ENCODE results near the gene FES.

DNA sequence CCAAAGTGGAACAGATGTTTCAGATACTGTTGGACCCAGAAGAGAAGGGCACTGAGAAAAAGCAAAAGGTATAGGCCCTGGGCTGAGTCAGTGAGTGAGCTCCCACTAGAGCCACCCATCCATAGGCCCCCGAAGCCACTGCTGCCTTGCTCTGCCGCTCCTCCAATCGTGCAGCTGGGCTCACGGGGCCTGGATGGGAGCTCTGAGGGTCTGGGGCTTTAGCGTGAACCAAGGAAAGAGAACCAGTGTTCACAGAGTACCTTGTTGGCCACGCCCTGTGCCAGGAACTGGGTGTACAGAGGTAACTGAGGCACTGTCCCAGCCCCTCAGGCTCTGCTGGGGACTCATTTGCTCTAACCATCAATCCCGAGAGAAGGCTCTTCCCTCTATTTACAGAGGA, 55.5 kb downstream of the FES start:
- no peak for TF ChIP-seq TCF12 (IDR thresholded peaks at IDR 0.05; ENCODE audit: low read depth)
- TF ChIP-seq TAF1 (IDR thresholded peaks at IDR 0.05; ENCODE audit: low read depth) = no peak
- TF ChIP-seq NFIC (IDR thresholded peaks at IDR 0.05) = no peak
- TF ChIP-seq EGR1 (IDR thresholded peaks at IDR 0.05) = no peak
- TF ChIP-seq ZBTB7A (IDR thresholded peaks at IDR 0.05; ENCODE audit: low read depth) = no peak
- no peak for TF ChIP-seq YY1 (IDR thresholded peaks at IDR 0.05; ENCODE audit: low read depth)
- no peak for TF ChIP-seq CREB1 (IDR thresholded peaks at IDR 0.05; ENCODE audit: low read depth)
- TF ChIP-seq TEAD4 (IDR thresholded peaks at IDR 0.05) = no peak
- TF ChIP-seq, protein P1, sequence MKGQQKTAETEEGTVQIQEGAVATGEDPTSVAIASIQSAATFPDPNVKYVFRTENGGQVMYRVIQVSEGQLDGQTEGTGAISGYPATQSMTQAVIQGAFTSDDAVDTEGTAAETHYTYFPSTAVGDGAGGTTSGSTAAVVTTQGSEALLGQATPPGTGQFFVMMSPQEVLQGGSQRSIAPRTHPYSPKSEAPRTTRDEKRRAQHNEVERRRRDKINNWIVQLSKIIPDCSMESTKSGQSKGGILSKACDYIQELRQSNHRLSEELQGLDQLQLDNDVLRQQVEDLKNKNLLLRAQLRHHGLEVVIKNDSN (IDR thresholded peaks at IDR 0.05) = no peak
- TF ChIP-seq, protein P2, sequence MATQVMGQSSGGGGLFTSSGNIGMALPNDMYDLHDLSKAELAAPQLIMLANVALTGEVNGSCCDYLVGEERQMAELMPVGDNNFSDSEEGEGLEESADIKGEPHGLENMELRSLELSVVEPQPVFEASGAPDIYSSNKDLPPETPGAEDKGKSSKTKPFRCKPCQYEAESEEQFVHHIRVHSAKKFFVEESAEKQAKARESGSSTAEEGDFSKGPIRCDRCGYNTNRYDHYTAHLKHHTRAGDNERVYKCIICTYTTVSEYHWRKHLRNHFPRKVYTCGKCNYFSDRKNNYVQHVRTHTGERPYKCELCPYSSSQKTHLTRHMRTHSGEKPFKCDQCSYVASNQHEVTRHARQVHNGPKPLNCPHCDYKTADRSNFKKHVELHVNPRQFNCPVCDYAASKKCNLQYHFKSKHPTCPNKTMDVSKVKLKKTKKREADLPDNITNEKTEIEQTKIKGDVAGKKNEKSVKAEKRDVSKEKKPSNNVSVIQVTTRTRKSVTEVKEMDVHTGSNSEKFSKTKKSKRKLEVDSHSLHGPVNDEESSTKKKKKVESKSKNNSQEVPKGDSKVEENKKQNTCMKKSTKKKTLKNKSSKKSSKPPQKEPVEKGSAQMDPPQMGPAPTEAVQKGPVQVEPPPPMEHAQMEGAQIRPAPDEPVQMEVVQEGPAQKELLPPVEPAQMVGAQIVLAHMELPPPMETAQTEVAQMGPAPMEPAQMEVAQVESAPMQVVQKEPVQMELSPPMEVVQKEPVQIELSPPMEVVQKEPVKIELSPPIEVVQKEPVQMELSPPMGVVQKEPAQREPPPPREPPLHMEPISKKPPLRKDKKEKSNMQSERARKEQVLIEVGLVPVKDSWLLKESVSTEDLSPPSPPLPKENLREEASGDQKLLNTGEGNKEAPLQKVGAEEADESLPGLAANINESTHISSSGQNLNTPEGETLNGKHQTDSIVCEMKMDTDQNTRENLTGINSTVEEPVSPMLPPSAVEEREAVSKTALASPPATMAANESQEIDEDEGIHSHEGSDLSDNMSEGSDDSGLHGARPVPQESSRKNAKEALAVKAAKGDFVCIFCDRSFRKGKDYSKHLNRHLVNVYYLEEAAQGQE (IDR thresholded peaks at IDR 0.05; ENCODE audit: low read depth) = no peak
- TF ChIP-seq, protein P3, sequence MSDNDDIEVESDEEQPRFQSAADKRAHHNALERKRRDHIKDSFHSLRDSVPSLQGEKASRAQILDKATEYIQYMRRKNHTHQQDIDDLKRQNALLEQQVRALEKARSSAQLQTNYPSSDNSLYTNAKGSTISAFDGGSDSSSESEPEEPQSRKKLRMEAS (IDR thresholded peaks at IDR 0.05) = no peak

Data from Ishikawa (cell line).